Endothelial cell of umbilical vein (primary cell): Measurements from ENCODE around the gene NIT2. TPM values are rescaled to one million over a fixed set of nuclear protein-coding genes. Genes with fewer than 3 reads are reported as not detected.

Experiments
- BruUV-seq: library from RNA; stranded (reverse); fragments of 400-500 nt; replicated peaks from 2 replicates; lab custom pipeline; 2021; lab: Mats Ljungman, UMichigan
- CTCF ChIA-PET: fragments of 300-600, 350-600 bp; sonication (Branson Sonifier 250); formaldehyde crosslinking; loops from one replicate; lab custom pipeline; 2021; ENCODE audit warnings: antibody characterized with exemption, inconsistent platforms; lab: Charles Lee
- POLR2A ChIA-PET: fragments of 300-600, 350-600 bp; sonication (Branson Sonifier 250); formaldehyde crosslinking; loops from one replicate; lab custom pipeline; 2021; ENCODE audit warnings: antibody characterized with exemption, inconsistent platforms; lab: Charles Lee
- DNase-seq: peaks from one replicate; pipeline ENCODE4 v3.0.0-alpha.2; 2011; ENCODE audit warnings: low read depth, low spot score
- FAIRE-seq: peaks from 2 replicates; lab custom pipeline; 2011; peaks lifted over from hg19 to GRCh38; lab: Jason Lieb, UNC
- H2AFZ ChIP-seq: 2 replicates; pipeline ENCODE4 v1.6.0; 2012; ENCODE audit warnings: low read depth, low read length, control low read depth, inconsistent platforms
- H3K27ac ChIP-seq: 2 replicates; pipeline ENCODE4 v1.5.1; 2011; ENCODE audit warnings: low read depth, mild to moderate bottlenecking, control low read depth, low read length, moderate library complexity; ENCODE audit not compliant: insufficient read depth
- H3K27me3 ChIP-seq, 2 experiments: 2 replicates each; pipeline versions ENCODE4 v1.6.0 to v1.6.1; 2011; ENCODE audit warnings: low read length in 2 of 2, mixed read lengths in 1 of 2; ENCODE audit not compliant: control insufficient read depth in 2 of 2, insufficient read depth in 2 of 2
- H3K36me3 ChIP-seq, 2 experiments: 2 replicates in 1 of 2; 3 replicates in 1 of 2; pipeline ENCODE4 v1.5.1; 2011; ENCODE audit warnings: low read length in 2 of 2, mild to moderate bottlenecking in 1 of 2, moderate library complexity in 1 of 2; ENCODE audit not compliant: control insufficient read depth in 2 of 2, insufficient read depth in 2 of 2; ENCODE audit errors: extremely low read depth in 1 of 2
- H3K4me1 ChIP-seq: 3 replicates; pipeline ENCODE4 v1.5.1; 2011; ENCODE audit warnings: mild to moderate bottlenecking, low read length; ENCODE audit not compliant: control insufficient read depth, insufficient read depth; ENCODE audit errors: extremely low read depth
- H3K4me2 ChIP-seq: 2 replicates; pipeline ENCODE4 v1.6.1; 2011; ENCODE audit warnings: low read length, control low read depth, mixed read lengths; ENCODE audit not compliant: insufficient read depth
- H3K4me3 ChIP-seq, 3 experiments: fragments of 200-600 bp in 1 of 3; sonication (generic), shearing (Covaris generic) in 1 of 3; replicated peaks in 1 of 3; 2 replicates each; pipeline ENCODE4 v1.5.1; 2011 to 2016; ENCODE audit warnings: control low read depth in 3 of 3, low read length in 3 of 3, mild to moderate bottlenecking in 2 of 3, inconsistent platforms in 1 of 3, low read depth in 1 of 3, moderate library complexity in 1 of 3; ENCODE audit not compliant: insufficient read depth in 1 of 3
- H3K79me2 ChIP-seq: 2 replicates; pipeline ENCODE4 v1.6.0; 2012; ENCODE audit warnings: low read length, inconsistent platforms; ENCODE audit not compliant: control insufficient read depth, insufficient read depth
- H3K9ac ChIP-seq: replicated peaks from 2 replicates; pipeline ENCODE3; 2011; ENCODE audit warnings: low read length, control low read depth; ENCODE audit not compliant: insufficient read depth; ENCODE audit errors: extremely low read depth
- H3K9me1 ChIP-seq: replicated peaks from 3 replicates; pipeline ENCODE4 v1.6.0; 2011; ENCODE audit warnings: mild to moderate bottlenecking, low read length; ENCODE audit not compliant: control insufficient read depth, insufficient read depth; ENCODE audit errors: extremely low read depth
- H3K9me3 ChIP-seq: replicated peaks from 2 replicates; pipeline ENCODE4 v1.5.1; 2012; ENCODE audit warnings: low read length, inconsistent platforms; ENCODE audit not compliant: control insufficient read depth, insufficient read depth
- H4K20me1 ChIP-seq: replicated peaks from 2 replicates; pipeline ENCODE3; 2011; ENCODE audit warnings: mild to moderate bottlenecking, low read length; ENCODE audit not compliant: control insufficient read depth, insufficient read depth; ENCODE audit errors: extremely low read depth
- EZH2 ChIP-seq: IDR thresholded peaks from 2 replicates; pipeline ENCODE4 v1.6.1; 2012; ENCODE audit warnings: borderline replicate concordance, low read depth, mild to moderate bottlenecking, moderate library complexity, low read length, inconsistent platforms; ENCODE audit not compliant: severe bottlenecking
- FOS ChIP-seq: IDR thresholded peaks from 2 replicates; pipeline ENCODE4 v1.6.1; 2011; ENCODE audit warnings: mild to moderate bottlenecking, low read length, moderate library complexity, borderline replicate concordance; ENCODE audit not compliant: insufficient read depth
- GATA2 ChIP-seq: IDR thresholded peaks from 2 replicates; pipeline ENCODE4 v1.7.0; 2011; ENCODE audit warnings: low read depth, mild to moderate bottlenecking, moderate library complexity, mixed read lengths, low read length; ENCODE audit not compliant: insufficient read length, insufficient read depth
- JUN ChIP-seq: IDR thresholded peaks from 2 replicates; pipeline ENCODE4 v1.6.1; 2011; ENCODE audit warnings: borderline replicate concordance, low read depth; ENCODE audit not compliant: insufficient read length, insufficient read depth
- MYC ChIP-seq: IDR thresholded peaks from one replicate; pipeline ENCODE4 v1.6.1; 2011; ENCODE audit warnings: mild to moderate bottlenecking, low read depth, low read length
- POLR2A ChIP-seq: IDR thresholded peaks from 2 replicates; pipeline ENCODE4 v1.6.1; 2012; ENCODE audit warnings: low read depth, mild to moderate bottlenecking, control low read depth, low read length
- POLR2AphosphoS5 ChIP-seq: IDR thresholded peaks from 2 replicates; pipeline ENCODE4 v1.6.1; 2012; ENCODE audit warnings: low read depth, mild to moderate bottlenecking, control low read depth, low read length, moderate library complexity; ENCODE audit not compliant: insufficient read depth
- dilution Hi-C: fragments of 300-500 bp; cut with MboI; formaldehyde crosslinking; loops from one replicate; pipeline ENCODE4 v1.15.0; 2019; ENCODE audit warnings: low sequenced_read_pairs; ENCODE audit not compliant: extremely low pct_ligation_motif_present
- intact Hi-C: fragments of 100-400 bp; cut with micrococcal nuclease; formaldehyde crosslinking; loops from one replicate; pipeline ENCODE4 v1.10.0; 2022
- polyA plus RNA-seq, 4 experiments: library from polyadenylated mRNA; depleted of rRNA in 3 of 4; stranded (reverse) in 3 of 4; unstranded in 1 of 4; fragments of >200 nt; gene quantifications; 2 replicates each; pipeline versions ENCODE4 v1.2.1 to v1.2.3, GENCODE V29; 2011 to 2012; ENCODE audit warnings: missing spikeins in 1 of 4
- total RNA-seq: library from RNA; stranded (reverse); gene quantifications from 2 replicates; pipeline ENCODE4 v1.2.3, GENCODE V29; 2021
- TF ChIP-seq, protein P1 (sequence below), 2 donors: IDR thresholded peaks; 1 replicate in 1 of 2; 2 replicates in 1 of 2; pipeline ENCODE4 v1.5.1; 2011; ENCODE audit warnings: low read length in 2 of 2, mild to moderate bottlenecking in 2 of 2, moderate library complexity in 2 of 2, control low read depth in 1 of 2, inconsistent platforms in 1 of 2, low read depth in 1 of 2; ENCODE audit not compliant: insufficient read depth in 1 of 2; ENCODE audit errors: extremely low read depth in 1 of 2
- TF ChIP-seq, protein P2 (sequence below): IDR thresholded peaks from 2 replicates; pipeline ENCODE4 v1.6.1; 2011; ENCODE audit not compliant: insufficient read depth, insufficient read length

NIT2 gene
- total and polyA plus RNA-seq, 2 donors (not counting 3 experiments of a cell fraction or from before 2014, with no cell fraction given), result 19.4 to 20.5 TPM

DNA sequence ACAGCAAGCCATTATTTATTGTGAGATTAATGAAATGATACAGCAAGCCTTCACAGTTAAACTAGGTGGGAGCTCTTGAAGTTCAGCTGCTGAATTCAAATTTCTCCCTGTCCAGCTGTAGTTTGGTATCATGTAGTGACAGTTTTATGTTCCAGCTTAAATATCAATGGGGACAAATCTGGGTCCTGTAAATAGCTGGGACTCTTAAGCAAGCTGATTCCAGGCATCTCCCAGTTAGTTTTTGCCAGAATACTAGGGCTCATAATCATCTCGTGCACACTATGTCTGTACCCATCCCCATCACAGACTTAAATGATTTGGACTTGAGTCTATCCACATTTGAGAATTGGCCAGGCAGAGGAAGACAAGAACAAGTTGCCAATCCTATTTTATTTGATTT lies 27.9 kb upstream of the NIT2 start:
- dilution Hi-C loops (no loop called here), intact Hi-C loops (no loop called here)
- Histone ChIP-seq H2AFZ (no peak overlapping the region), H3K4me3 (no peak overlapping the region), H4K20me1 (no peaks in the 10 kb centered on the region), H3K9me1 (no peaks in the 10 kb centered on the region), H3K27me3 (no peaks in the 10 kb centered on the region), H3K4me2 (no peak overlapping the region), H3K4me1 (no peaks in the 10 kb centered on the region), H3K9ac (no peak overlapping the region), H3K27ac (no peak overlapping the region), H3K79me2 (no peaks in the 10 kb centered on the region), H3K36me3 (peaks cover under 1 to 7% of the 10 kb centered on the region in 2 experiments), H3K9me3 (no peaks in the 10 kb centered on the region)
- ChIA-PET POLR2A (no interaction called here), CTCF (interaction anchor here (1.0 to 2.4 kb wide), 2 partner anchors 10 to 13 kb away, joined by 4 to 5 read pairs; no protein-coding TSS in a partner anchor)
- DNase-seq (no peak), FAIRE-seq (no peak)
- BruUV-seq, result no TSS peak
- TF ChIP-seq GATA2 (no peak), POLR2A (no peak), JUN (no peak), EZH2 (no peak), MYC (no peak), FOS (no peak), POLR2AphosphoS5 (no peak)
- TF ChIP-seq, protein P1, sequence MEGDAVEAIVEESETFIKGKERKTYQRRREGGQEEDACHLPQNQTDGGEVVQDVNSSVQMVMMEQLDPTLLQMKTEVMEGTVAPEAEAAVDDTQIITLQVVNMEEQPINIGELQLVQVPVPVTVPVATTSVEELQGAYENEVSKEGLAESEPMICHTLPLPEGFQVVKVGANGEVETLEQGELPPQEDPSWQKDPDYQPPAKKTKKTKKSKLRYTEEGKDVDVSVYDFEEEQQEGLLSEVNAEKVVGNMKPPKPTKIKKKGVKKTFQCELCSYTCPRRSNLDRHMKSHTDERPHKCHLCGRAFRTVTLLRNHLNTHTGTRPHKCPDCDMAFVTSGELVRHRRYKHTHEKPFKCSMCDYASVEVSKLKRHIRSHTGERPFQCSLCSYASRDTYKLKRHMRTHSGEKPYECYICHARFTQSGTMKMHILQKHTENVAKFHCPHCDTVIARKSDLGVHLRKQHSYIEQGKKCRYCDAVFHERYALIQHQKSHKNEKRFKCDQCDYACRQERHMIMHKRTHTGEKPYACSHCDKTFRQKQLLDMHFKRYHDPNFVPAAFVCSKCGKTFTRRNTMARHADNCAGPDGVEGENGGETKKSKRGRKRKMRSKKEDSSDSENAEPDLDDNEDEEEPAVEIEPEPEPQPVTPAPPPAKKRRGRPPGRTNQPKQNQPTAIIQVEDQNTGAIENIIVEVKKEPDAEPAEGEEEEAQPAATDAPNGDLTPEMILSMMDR (IDR thresholded peaks at IDR 0.05; ENCODE audit: extremely low read depth in 1 of 2, insufficient read depth in 1 of 2, low read depth in 1 of 2, low read length in 2 of 2), result no peak
- TF ChIP-seq, protein P2, sequence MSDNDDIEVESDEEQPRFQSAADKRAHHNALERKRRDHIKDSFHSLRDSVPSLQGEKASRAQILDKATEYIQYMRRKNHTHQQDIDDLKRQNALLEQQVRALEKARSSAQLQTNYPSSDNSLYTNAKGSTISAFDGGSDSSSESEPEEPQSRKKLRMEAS, result no peak
